G401.6 (cell line): ENCODE results near the gene PABPC5.

ENCODE experiments used
- FAIRE-seq: peaks from 2 replicates; lab custom pipeline; 2012; peaks lifted over from hg19 to GRCh38; lab: Jason Lieb, UNC

PABPC5 gene

DNA sequence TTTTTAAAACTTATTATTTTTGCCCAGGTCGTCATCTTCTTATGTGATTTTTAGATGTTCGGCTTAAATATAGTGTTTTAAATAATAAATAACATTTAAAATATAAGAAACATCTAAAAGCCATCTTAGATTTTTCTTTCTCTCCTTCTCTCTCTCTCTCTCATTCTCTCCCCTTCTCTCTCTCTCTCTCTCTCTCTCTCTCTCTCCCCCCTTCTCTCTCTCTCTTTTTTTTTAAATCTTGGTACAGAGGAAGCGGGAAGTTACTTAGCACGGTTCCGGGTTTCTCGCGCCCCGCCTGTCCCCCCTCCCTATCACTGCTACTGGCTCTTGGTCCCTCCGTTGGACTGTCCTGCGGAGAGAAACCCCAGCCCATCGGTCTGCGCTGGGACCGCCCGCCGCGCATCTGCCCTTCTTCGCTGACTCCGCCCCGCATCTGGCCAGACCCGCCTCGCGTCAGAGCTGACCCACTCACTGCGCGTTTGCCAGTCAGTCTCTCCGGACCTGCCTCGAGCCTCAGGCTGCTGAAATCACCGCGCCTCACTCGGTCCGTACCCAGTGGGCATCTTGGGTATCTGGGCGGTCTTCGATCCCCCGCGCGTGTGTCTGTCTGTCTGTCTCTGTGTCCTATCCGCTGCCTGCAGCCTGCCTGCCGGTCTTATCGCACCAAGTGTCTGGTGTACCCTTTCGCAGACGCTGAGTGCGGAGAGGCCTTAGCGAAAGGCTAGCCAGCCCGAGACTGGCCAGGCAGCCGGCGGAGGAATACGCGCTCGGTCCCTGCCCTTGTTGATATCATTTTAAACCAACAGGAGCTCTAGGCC, at the start of gene PABPC5:
TSS of gene PABPC5 (plus strand) at position 489 of the 818 bp plus-strand sequence. CDS start 739 bp downstream, outside the sequence.
- FAIRE-seq: no peak

DNA sequence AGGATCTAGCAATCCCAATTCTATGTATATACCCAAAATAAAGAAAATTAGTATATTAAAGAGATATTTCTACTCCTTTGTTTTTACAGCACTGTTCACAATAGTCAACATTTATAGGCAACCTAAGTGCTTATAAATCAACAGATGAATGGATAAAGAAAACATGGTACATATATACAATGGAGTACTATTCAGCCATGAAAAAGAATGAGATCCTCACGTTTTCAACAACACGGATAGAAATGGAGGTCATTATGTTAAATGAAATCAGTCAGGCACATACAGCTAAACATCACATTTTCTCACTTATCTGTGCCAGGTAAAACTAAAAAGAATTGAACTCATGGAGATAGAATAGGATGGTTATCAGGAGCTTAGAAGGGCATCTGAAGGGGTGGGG, 45.6 kb upstream of the PABPC5 start:
- no peak for FAIRE-seq

DNA sequence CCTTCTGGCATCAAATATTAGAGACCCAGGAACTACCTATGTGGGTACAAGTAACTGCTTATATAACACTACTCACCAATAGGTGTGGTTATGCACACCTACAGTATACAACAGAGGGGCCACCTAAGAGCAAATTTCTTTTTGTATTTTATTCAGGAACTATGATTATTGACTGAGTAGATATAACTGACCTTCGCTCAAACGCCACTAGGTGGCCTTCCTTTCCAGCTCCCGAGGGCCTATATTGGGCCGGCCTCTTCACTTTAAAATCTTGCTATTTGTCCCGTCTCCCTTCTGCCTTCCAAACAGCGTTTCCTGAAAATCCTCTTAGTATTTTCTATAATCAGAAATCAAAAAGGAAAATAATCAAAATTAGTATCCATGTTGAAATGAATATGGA, 19.9 kb upstream of the PABPC5 start:
- FAIRE-seq: no peak

DNA sequence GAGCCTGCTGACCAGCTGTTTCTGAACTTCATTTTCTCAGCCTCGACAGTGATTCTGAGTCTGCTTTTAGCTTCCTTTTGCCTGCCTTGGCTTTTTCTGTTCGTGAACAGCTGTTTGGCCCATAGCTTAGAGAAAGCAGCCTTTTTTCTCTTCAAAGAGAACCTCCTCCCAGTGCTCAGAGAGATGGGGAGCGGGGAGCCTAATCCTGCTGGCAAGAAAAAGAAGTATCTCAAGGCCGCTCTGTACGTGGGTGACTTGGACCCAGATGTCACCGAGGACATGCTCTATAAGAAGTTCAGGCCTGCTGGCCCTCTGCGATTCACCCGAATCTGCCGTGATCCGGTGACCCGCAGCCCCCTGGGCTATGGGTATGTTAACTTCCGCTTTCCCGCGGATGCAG, 756 bp downstream of the PABPC5 start:
- FAIRE-seq: no peak
